Myocyte (in vitro differentiated cells): Measurements from ENCODE around the gene LEF1. TPM values are rescaled to one million over a fixed set of nuclear protein-coding genes. Genes with fewer than 3 reads are reported as not detected.

Experiments used
- DNase-seq: peaks from one replicate; pipeline ENCODE4 v3.0.0-alpha.2; 2012; ENCODE audit warnings: low read depth
- total RNA-seq: library from RNA; depleted of rRNA; stranded (reverse); fragments of >200 nt; gene quantifications from 2 replicates; pipeline ENCODE4 v1.2.3, GENCODE V29; 2014

The LEF1 gene
- total RNA-seq, 1 donor from 2014 or later: 3.0 TPM

- no peak for DNase-seq
Measured at GRCh38 chr4:108175966-108176365, 7.2 kb upstream of the LEF1 start.

GRCh38 chr4:108174856-108175255, 6.1 kb upstream of the LEF1 start:
- no peak for DNase-seq

GRCh38 chr4:108173599-108174057, 4.9 kb upstream of the LEF1 start:
- DNase-seq: no peak

GRCh38 chr4:108172753-108173598, 4.2 kb upstream of the LEF1 start:
- DNase-seq: peak; percentile 78

- peak; percentile 37 for DNase-seq
Measured at GRCh38 chr4:108172231-108172752, 3.6 kb upstream of the LEF1 start.

- DNase-seq: no peak
Measured at GRCh38 chr4:108171339-108172230, 2.9 kb upstream of the LEF1 start.

GRCh38 chr4:108170631-108171338, 2.1 kb upstream of the LEF1 start:
- DNase-seq: no peak

GRCh38 chr4:108169664-108170063, 932 bp upstream of the LEF1 start:
- DNase-seq: no peak

- no peak for DNase-seq
Measured at GRCh38 chr4:108168160-108168670, 517 bp downstream of the LEF1 start.

GRCh38 chr4:108166441-108167315, 2.1 kb downstream of the LEF1 start:
- peak; percentile 28 for DNase-seq

GRCh38 chr4:108166038-108166437, 2.7 kb downstream of the LEF1 start:
- DNase-seq: no peak

GRCh38 chr4:108165586-108165985, 3.1 kb downstream of the LEF1 start:
- DNase-seq: no peak

- DNase-seq: no peak
Measured at GRCh38 chr4:108163351-108163750, 5.4 kb downstream of the LEF1 start.

GRCh38 chr4:108160741-108161352, 7.9 kb downstream of the LEF1 start:
- DNase-seq: no peak

- no peak for DNase-seq
Measured at GRCh38 chr4:108159845-108160244, 8.9 kb downstream of the LEF1 start.

- DNase-seq: no peak
Measured at GRCh38 chr4:108157655-108158054, 11.1 kb downstream of the LEF1 start.

GRCh38 chr4:108156391-108156790, 12.3 kb downstream of the LEF1 start:
- DNase-seq: no peak

GRCh38 chr4:108155373-108155772, 13.4 kb downstream of the LEF1 start:
- no peak for DNase-seq

- DNase-seq: no peak
Measured at GRCh38 chr4:108152980-108153379, 15.8 kb downstream of the LEF1 start.
